AG09309 (cell line): ENCODE measurements around the gene ATR.

Experiments
- DNase-seq: peaks from one replicate; pipeline ENCODE4 v3.0.0-alpha.2; 2010; ENCODE audit warnings: low read depth
- H3K4me3 ChIP-seq: 2 replicates; pipeline ENCODE4 v1.5.1; 2011; ENCODE audit warnings: mild to moderate bottlenecking, low read depth, low read length, moderate library complexity; ENCODE audit not compliant: control insufficient read depth
- CTCF ChIP-seq: IDR thresholded peaks from 2 replicates; pipeline ENCODE4 v1.5.1; 2011; ENCODE audit warnings: mild to moderate bottlenecking, low read depth, low read length, inconsistent platforms; ENCODE audit not compliant: insufficient read depth, control insufficient read depth; ENCODE audit errors: missing control alignments

Gene ATR

GRCh38 chr3:142492184-142492583, 86.3 kb downstream of the ATR start:
- TF ChIP-seq CTCF = no peak
- DNase-seq = no peak

GRCh38 chr3:142489572-142490323, 88.8 kb downstream of the ATR start:
- H3K4me3 ChIP-seq = no peak overlapping the region
- TF ChIP-seq CTCF = no peak
- no peak for DNase-seq

More at GRCh38 chr3:142492184-142492583, 86.3 kb downstream of the ATR start:
- no peak overlapping the region for H3K4me3 ChIP-seq

- no peak for DNase-seq
- no peak for TF ChIP-seq CTCF
Measured at GRCh38 chr3:142484912-142485435, 93.6 kb downstream of the ATR start.

GRCh38 chr3:142481196-142481595, 97.3 kb downstream of the ATR start:
- TF ChIP-seq CTCF = no peak
- DNase-seq = no peak
- no peak overlapping the region for H3K4me3 ChIP-seq

More at GRCh38 chr3:142484912-142485435, 93.6 kb downstream of the ATR start:
- no peak overlapping the region for H3K4me3 ChIP-seq

- DNase-seq = no peak
- TF ChIP-seq CTCF = no peak
Measured at GRCh38 chr3:142470826-142471225, 107.7 kb downstream of the ATR start.

GRCh38 chr3:142468456-142468855, 110.1 kb downstream of the ATR start:
- no peak for DNase-seq
- H3K4me3 ChIP-seq = no peak overlapping the region
- TF ChIP-seq CTCF = no peak

More at GRCh38 chr3:142470826-142471225, 107.7 kb downstream of the ATR start:
- no peak overlapping the region for H3K4me3 ChIP-seq
